Measurements from ENCODE around the gene PDAP1.

GRCh38 chr7:99379043-99379577 is 29.3 kb downstream of the PDAP1 start:
- no peak for TF ChIP-seq POLR2AphosphoS5 (IDR thresholded peaks at IDR 0.05; ENCODE audit: borderline replicate concordance, low read depth, low read length)
- TF ChIP-seq EZH2 (IDR thresholded peaks at IDR 0.05) = no peak
- TF ChIP-seq FOXP2 (optimal IDR thresholded peaks at IDR 0.05; ENCODE audit: control extremely low read depth, extremely low read length, insufficient read depth) = no peak
